ENCODE results near the gene THSD7B.

Gene THSD7B

GRCh38 chr2:137357634-137358033 lies 592.3 kb downstream of the THSD7B start:
- in situ Hi-C loops (cut with MboI; ENCODE audit: low sequenced_read_pairs, unreplicated experiment), result no loop called here
- TF ChIP-seq CTCF (IDR thresholded peaks at IDR 0.05; ENCODE audit: borderline replicate concordance, control extremely low read depth, extremely low read depth, insufficient read depth, missing control alignments), result no peak
- DNase-seq (ENCODE audit: low spot score), result no peak

GRCh38 chr2:137367361-137367760 lies 602.0 kb downstream of the THSD7B start:
- DNase-seq (ENCODE audit: low spot score), result no peak
- in situ Hi-C loops (cut with MboI; ENCODE audit: low sequenced_read_pairs, unreplicated experiment), result no loop called here
- TF ChIP-seq CTCF (IDR thresholded peaks at IDR 0.05; ENCODE audit: borderline replicate concordance, control extremely low read depth, extremely low read depth, insufficient read depth, missing control alignments), result no peak

- no peak for DNase-seq (ENCODE audit: low spot score)
- in situ Hi-C loops (cut with MboI; ENCODE audit: low sequenced_read_pairs, unreplicated experiment), result no loop called here
Observed at GRCh38 chr2:137369106-137369505, 603.8 kb downstream of the THSD7B start.

GRCh38 chr2:137379186-137379585 lies 613.8 kb downstream of the THSD7B start:
- no peak for DNase-seq (ENCODE audit: low spot score)
- no peak for TF ChIP-seq CTCF (IDR thresholded peaks at IDR 0.05; ENCODE audit: borderline replicate concordance, control extremely low read depth, extremely low read depth, insufficient read depth, missing control alignments)
- in situ Hi-C loops (cut with MboI; ENCODE audit: low sequenced_read_pairs, unreplicated experiment), result no loop called here

More at GRCh38 chr2:137369106-137369505, 603.8 kb downstream of the THSD7B start:
- no peak for TF ChIP-seq CTCF (IDR thresholded peaks at IDR 0.05; ENCODE audit: borderline replicate concordance, control extremely low read depth, extremely low read depth, insufficient read depth, missing control alignments)

GRCh38 chr2:137380610-137381009 lies 615.3 kb downstream of the THSD7B start:
- no peak for DNase-seq (ENCODE audit: low spot score)
- in situ Hi-C loops (cut with MboI; ENCODE audit: low sequenced_read_pairs, unreplicated experiment), result no loop called here
- TF ChIP-seq CTCF (IDR thresholded peaks at IDR 0.05; ENCODE audit: borderline replicate concordance, control extremely low read depth, extremely low read depth, insufficient read depth, missing control alignments), result no peak

- no peak for TF ChIP-seq CTCF (IDR thresholded peaks at IDR 0.05; ENCODE audit: borderline replicate concordance, control extremely low read depth, extremely low read depth, insufficient read depth, missing control alignments)
- in situ Hi-C loops (cut with MboI; ENCODE audit: low sequenced_read_pairs, unreplicated experiment), result no loop called here
- no peak for DNase-seq (ENCODE audit: low spot score)
Observed at GRCh38 chr2:137381731-137382130, 616.4 kb downstream of the THSD7B start.

GRCh38 chr2:137383391-137383790 lies 618.0 kb downstream of the THSD7B start:
- TF ChIP-seq CTCF (IDR thresholded peaks at IDR 0.05; ENCODE audit: borderline replicate concordance, control extremely low read depth, extremely low read depth, insufficient read depth, missing control alignments), result no peak
- in situ Hi-C loops (cut with MboI; ENCODE audit: low sequenced_read_pairs, unreplicated experiment), result no loop called here
- no peak for DNase-seq (ENCODE audit: low spot score)

Measured in GM13976 (cell line).